Keratinocyte (primary cell): ENCODE data around the gene TMEM190.

Experiments used
- EZH2 ChIP-seq: IDR thresholded peaks from one replicate; pipeline ENCODE4 v1.6.1; 2012; ENCODE audit warnings: inconsistent platforms, mild to moderate bottlenecking, low read length, moderate library complexity
- TF ChIP-seq, protein P1 (sequence below), 3 experiments: IDR thresholded peaks in 1 of 3; conservative IDR thresholded peaks in 1 of 3; optimal IDR thresholded peaks in 1 of 3; 2 replicates in 2 of 3; 3 replicates in 1 of 3; pipeline versions ENCODE3 to v1.5.1; 2011; ENCODE audit warnings: low read length in 3 of 3, mild to moderate bottlenecking in 3 of 3, moderate library complexity in 2 of 3, control low read depth in 1 of 3, inconsistent platforms in 1 of 3; ENCODE audit not compliant: insufficient read depth in 2 of 3; ENCODE audit errors: extremely low read depth in 1 of 3

GRCh38 chr19:55390461-55390880 is 13.8 kb downstream of the TMEM190 start:
- TF ChIP-seq, protein P1, sequence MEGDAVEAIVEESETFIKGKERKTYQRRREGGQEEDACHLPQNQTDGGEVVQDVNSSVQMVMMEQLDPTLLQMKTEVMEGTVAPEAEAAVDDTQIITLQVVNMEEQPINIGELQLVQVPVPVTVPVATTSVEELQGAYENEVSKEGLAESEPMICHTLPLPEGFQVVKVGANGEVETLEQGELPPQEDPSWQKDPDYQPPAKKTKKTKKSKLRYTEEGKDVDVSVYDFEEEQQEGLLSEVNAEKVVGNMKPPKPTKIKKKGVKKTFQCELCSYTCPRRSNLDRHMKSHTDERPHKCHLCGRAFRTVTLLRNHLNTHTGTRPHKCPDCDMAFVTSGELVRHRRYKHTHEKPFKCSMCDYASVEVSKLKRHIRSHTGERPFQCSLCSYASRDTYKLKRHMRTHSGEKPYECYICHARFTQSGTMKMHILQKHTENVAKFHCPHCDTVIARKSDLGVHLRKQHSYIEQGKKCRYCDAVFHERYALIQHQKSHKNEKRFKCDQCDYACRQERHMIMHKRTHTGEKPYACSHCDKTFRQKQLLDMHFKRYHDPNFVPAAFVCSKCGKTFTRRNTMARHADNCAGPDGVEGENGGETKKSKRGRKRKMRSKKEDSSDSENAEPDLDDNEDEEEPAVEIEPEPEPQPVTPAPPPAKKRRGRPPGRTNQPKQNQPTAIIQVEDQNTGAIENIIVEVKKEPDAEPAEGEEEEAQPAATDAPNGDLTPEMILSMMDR (optimal IDR thresholded peaks at IDR 0.05 in 1 of 3, IDR thresholded peaks at IDR 0.05 in 1 of 3, conservative IDR thresholded peaks at IDR 0.05 in 1 of 3; ENCODE audit: extremely low read depth in 1 of 3, insufficient read depth in 2 of 3, low read length in 3 of 3) = no peak
- TF ChIP-seq EZH2 = no peak
